Kidney tubule cell (primary cell): ENCODE data around the gene CMIP.
A peak's percentile ranks its signal among the peaks of the same experiment; 100 is the strongest.
"Not testable (repeated sequence)": the region's sequence is repeated elsewhere in the genome, so short reads cannot be mapped to it uniquely, and the experiment has no call there.

Experiments used
- DNase-seq: peaks from one replicate; pipeline ENCODE4 v3.0.0-alpha.2; 2018; ENCODE audit warnings: low spot score

CMIP gene

DNA sequence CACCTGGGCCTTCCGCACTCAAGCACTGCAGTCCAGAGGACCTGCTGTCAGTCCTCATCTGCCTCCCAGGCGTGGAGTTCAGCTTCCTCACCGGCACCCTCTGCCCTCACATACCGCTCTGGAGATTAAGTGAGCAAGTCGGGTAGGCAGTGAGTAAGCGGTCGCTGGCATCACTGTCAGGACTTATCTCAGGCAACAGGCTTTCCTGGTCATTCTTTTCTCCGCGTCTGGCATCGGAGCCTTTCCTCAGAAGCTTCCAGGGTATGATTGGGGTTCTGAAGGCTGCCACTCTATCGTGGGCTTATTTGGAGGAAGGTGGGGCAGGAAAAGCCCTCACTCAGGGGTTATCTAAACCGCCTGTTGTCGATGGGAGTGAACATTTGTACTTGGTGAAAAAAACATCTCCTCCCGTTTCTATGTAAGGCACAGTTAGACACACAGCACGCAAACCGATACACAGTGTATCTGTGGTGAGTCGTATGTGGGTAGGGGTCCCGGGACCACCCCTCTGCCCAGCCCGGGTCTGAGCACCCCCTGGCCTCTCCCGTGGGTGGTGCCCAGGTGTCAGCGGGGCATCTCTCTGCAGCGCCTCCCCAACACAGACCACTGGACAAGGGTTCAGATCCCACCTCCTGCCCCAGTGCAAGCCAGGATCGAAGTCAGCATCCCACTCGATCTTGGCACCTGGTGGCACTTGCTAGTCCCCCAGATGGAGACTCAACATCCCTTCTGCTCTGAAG lies 242.0 kb downstream of the CMIP start:
- no peak for DNase-seq

DNA sequence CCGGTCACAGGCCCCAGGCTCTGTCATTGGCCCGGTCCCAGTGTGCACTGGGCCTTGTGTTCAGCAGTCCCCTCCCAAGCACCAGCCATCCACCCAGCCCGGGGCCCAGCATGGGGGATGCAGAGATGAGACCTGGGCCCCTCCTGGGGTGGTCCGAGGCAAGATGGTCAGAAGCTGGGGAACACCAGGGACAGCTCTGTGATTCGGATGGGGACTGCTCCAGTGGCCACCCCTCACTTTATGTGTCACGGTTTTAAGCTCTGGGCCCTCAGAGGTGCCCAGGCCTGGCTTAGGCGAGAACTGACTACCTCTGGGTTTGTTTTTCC lies 242.5 kb downstream of the CMIP start:
- no peak for DNase-seq

DNA sequence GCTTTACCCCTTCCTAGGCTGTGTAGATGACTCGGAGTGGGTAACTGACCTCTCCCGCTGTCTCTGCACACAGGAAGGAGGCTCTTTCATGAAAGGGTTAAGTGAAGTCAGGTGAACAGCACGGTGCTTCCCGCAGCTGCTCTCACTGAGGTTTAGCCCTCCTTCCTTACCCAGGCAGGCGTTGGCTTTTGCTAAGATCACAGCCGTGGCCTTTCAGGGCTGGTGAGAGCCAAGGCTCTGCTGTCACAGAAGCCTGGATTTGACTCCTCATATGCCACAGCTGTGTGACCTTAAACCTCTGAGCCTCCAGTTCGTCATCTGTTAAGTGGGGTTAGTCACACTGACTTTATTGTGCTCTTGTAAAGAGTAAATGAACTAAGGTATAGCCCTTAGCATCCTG lies 243.6 kb downstream of the CMIP start:
- DNase-seq, result no peak

DNA sequence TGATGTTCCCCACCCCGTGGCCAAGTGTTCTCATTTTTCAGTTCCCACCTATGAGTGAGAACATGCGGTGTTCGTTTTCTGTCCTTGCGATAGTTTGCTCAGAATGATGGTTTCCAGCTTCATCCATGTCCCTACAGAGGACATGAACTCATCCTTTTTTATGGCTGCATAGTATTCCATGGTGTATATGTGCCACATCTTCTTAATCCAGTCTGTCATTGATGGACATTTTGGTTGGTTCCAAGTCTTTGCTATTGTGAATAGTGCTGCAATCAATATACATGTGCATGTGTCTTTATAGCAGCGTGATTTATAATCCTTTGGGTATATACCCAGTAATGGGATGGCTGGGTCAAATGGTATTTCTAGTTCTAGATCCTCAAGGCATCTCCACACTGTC lies 244.2 kb downstream of the CMIP start:
- DNase-seq, result not testable (repeated sequence)

DNA sequence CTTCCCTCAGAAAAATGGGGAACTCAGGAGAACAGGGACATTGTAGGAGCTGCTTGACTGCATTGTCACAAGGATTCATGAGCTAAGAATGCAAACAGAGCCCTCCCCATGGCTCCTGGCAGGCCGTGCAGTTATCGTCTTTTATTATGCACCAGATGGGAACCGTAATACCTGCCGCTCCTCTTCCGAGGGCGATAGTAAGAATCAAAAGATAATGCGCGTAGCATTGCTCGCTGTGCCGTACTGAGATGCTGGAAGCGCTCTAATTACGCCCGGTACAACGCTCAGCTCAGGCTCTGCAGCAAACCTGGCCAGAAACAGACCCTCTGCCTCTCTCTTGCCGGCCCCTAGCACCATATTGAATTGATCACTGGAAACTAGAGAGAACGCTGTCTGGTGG lies 247.4 kb downstream of the CMIP start:
- DNase-seq, result no peak

DNA sequence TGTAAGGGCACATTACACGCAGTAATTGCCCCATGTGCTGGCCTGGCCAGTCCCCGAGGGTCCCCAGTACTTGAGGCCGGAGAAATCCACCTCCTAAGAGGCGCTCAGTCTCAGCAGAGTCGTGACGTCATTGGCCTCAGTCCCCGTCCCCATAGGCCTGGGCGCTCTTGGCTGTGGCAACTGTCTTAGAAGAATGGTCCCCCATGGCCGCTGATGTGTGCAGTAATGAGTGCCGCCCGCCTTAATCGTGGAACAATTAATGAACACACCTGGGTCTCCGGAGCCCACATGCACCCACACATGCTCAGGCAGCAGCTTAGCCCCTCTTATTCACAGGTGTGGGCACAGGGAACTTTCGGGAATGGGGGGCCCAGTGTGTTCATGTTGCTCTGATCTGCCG lies 248.0 kb downstream of the CMIP start:
- no peak for DNase-seq

DNA sequence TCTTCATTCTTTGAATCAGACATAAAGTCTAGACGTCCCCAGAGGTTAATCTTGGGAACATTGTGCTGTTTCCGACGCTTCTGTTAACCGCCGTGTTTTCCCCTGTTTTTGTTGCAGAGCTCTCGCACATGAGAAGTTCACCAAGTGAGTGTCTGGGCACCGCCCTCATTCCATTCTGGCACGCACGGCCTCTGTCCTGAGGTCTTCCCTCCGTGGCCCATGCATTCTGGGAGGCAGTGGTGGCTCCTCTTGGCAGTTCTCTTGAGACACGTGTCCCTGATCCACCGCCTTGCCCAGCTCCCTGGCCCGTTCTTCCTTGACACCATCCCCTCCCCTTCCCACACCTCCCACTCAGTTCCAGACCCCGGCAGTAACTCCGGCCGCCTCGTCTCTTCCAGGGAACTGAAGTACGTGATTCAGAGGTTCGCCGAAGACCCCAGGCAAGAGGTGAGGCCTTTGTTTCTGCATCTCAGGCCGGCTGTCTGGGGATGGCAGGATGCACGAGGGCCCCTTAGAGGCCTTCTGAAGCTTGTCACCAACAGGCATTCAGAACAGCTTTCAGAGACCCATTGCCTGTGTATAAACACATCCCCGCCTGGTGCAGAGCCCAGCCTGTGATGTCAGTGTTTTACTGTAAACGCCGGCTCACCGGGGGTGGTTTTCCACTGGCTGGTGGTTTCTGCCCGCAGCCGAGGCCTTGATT lies 248.6 kb downstream of the CMIP start:
- DNase-seq, result no peak

DNA sequence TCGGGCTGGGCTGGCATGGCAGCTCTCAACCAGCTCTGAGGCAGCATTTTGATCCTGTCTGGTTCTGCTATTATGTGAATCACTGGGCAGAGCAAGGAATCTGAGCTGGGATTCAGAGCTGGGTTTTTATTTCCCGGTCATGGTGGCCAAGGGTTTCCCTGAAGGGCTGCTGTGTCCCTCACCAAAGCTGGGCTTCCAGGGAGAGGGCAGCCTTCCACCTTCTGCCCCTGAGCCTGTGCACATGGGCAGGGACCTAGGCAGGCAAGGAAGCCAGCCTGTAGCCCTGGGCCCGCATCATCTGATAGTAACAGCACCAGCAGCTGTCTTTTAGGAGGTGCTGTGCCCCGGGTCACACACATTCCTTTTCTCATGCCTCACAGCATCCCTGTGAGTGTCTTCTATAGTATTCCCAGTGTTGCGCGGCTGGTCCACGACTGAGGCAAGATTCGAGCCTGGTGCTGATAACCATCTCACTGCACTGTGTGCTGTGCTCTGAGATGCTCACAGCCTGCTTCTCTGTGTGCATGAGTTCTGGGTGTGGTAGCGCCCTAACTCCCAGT lies 249.2 kb downstream of the CMIP start:
- DNase-seq, result no peak

DNA sequence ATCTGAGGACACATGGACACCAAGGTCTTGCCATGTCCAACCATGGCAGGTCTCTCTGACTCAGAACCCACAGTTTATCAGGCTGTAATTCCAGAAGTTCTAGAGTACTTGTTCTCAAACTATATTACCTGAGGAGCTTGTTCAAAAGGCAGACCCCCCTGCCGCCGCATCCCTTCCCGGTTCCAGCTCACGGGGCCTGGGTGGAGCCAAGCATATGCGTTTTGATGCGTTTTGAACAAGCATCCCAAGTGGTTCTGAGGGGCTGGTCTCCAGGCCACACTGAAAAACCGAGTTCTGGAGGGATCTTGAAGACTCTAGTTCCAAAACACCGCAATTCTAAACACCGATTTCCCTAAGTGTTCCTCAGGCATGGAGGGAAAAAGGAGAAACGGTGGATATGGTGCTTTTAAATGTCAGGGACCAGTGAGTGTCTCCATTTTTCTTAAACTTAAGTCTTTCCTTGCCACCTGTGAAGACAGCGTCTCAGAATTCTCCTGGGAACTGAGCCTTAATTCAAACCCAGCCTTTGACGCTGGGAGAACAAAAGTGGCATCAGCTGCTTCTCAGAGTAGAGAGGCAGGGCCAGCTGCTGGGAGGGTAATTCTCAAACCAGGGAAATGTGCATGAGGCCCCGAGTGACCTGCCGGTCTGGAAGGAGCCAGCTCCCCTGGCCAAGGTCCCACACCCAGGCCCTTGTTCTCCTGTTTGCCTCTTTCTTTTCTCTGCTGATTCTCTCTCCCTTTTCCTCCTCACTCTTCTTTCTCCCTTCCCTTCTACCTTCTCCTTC lies 250.1 kb downstream of the CMIP start:
- no peak for DNase-seq

DNA sequence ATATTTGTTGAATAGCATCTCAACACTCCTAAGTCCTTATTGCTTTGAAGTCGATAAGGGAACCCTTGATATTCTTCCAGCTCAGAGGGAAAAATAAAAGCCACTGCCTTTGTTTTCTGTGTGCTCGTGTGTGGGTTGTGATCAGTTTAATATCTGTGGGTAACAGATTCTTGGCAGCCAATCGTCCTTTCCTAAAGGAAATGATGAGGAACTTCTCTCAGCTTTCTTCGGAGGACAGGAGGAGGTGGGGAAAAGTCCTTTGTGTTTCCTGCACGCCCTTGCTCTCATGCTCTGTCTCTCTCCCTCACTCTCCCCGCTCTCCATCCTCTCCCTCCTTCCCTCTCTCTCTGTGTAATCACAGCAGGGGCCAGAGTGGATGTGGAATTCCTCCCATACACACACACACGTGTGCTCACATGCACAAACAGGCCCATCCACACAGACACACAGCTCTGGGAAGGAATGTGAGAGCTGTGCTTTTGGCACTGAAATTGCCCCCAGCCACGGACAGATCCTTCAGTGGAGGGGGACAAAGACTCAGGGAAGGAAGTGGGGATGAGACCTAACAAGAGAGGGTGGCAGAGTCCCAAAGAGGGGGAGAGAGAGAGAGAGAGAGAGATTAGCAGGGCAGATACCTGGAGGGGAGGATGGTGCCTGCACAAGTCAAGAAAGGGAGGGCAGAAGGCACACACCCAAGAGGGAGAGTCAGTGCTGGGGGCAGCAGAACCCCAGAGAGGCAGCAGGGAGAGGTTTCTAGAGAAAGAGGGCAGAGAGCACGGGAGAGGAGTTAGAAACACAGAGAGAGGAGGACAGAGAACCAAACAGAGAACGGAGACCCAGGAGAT lies 250.9 kb downstream of the CMIP start:
- DNase-seq, result no peak

DNA sequence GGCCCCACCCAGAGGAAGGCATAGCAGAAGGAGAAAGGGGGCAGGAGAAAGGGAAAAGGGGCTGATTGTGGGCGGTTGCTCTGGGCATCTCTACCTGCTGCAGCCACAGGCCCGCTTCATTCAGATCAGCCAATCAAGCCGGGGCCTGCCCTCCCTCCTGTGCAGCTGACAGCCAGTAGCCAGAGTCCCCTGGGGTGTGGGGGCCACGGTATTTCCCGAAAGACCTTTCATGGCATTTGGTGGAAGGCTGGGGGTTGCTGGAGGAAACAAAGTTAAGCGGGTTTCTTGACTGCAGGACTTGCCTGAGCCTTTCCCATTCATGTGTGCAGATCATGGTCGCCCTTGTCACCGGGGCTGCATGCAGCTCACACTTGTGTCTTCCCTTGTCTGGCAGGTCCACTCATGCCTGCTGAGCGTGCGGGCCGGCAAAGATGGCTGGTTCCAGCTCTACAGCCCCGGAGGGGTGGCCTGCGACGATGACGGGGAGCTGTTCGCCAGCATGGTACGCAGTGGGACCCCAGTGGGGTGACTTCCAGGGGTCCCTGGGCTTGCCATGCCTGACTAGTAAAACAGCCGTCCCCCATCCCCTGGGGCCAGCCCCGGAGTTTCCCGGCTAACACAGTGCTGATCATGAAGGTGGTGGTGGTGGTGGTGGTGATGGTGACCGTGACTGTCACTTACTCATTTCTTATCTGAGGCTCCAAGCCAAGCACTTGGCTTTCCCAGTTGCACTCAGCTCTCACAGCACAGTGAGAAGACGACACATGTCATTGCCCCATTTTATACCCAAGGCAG lies 251.8 kb downstream of the CMIP start:
- no peak for DNase-seq

DNA sequence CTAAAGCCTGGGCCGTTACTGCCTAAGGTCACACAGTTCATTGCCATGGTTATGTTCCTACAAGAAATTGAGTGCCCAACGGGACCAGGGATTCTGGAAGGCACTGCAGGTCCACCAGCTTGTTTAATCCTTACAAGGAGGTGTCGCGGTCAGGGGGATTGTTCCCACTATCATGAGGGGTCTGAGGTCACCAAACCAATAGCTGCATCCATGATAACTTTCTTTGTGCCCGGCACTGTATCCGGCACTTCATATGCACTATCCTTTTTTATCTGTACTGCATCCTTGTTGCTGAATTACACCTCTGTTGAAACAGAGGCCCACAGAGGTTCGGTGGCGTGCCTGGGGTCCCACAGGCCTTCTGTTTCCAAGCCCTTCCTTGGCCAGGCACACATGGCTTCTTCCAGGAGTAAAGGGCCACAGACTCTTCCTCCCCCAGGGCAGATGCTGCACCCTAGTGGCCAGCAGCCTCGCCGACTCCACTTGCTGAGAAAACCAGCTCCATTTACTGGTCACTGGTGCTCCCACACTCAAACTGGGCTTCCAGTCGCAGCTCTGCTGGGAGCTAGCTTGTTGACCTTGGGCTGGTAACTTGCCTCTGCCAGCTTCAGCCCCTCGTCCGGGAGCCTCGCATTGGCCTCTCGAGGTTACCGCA lies 252.5 kb downstream of the CMIP start:
- peak; percentile 63 for DNase-seq

DNA sequence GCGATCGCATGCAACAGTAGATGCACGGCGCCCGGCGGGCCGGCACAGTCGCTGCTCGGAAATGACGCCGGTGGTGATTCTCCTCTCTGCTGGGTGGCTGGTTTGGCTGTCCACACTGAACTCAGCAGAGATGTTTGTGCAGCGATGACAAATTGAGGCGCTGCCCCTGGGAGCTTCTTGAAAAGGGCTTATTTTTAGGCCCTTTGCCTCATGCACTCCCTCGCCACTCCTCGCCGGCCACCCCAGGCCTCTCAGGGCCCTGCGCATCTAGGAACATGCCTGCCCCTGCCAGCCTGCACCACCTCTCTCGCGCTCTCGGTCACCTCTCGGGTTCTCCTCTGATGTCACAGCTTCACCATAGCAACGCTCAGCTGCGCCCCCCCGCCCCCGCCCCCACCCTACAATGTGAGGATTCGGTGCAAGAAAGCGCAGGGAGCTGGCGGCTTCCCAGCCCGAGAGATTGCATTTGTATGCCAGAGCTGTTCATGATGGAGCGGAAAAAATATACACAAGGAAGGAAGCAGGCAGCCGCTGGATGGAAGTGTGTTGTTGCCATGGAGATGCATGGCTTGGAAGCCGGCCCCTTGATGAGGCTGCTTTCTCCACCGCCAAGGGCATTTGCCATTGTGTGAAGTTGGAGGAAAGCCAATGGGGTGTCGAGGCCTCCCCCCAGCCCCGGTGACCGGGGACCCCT lies 253.2 kb downstream of the CMIP start:
- DNase-seq, result no peak

DNA sequence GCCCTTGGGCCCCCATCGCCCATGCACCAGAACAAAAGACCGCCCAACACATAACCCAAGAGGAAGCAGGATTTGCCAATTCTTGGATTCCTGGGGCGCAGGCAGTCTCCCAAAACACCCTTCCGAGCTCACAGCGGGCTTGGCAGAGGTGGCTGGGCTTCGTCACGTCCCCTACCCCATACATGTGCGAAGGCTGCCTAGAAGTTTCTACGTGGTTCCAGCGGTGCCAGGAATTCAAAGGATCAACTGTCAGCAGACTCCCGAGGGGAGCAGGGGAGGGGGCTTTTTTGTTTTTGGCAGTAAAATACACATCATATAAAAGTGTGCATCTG lies 253.7 kb downstream of the CMIP start:
- DNase-seq, result no peak

DNA sequence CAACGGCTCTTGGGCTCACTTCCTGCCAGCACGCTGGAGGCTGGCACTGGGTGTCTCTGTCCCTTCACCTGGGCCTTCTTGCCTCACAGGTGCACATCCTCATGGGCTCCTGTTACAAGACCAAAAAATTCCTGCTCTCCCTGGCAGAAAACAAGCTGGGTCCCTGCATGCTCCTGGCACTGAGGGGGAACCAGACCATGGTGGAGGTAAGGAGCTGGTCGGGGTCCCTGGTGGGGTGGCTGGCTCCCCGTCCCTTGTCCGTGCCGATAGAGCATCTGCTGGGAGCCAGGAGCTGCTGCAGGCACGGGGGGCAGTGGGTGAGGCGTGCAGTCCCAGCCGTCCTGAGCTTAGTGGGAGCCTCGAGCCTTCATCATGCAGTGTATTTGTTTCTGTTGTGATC lies 255.0 kb downstream of the CMIP start:
- no peak for DNase-seq

DNA sequence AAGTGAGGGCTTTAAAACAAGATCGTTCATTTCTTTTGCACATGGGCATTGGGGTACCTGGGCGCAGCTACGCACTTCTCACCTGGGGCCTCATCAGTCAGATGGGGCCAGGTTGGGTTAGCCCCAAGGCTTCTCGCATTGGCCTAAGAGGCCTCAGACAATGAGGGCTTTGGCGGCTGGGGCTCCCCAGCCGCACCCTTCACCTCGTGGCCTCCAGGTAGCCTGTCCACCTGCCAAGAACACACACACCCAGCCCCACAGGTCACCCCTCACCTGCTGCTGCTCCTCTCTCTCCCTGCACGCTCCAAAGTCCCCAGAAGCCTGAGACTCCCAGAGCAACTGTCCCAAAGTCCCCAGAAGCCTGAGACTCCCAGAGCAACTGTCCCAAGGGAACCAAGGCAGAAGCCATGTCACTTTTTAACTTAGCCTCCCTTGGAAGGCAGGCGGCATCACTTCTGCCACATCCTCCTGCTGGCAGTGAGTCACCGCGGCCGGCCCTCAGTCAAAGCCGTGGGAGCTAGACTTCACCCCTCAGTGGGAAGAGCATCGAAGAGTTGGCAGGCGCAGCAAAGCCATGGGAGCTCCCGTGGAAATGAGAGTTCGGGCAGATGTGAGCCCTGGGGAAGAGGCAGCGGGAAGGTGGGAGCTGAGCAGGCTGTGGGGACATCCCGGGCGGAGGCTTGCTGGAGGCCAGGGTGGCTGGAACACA lies 255.6 kb downstream of the CMIP start:
- peak; percentile 24 for DNase-seq

DNA sequence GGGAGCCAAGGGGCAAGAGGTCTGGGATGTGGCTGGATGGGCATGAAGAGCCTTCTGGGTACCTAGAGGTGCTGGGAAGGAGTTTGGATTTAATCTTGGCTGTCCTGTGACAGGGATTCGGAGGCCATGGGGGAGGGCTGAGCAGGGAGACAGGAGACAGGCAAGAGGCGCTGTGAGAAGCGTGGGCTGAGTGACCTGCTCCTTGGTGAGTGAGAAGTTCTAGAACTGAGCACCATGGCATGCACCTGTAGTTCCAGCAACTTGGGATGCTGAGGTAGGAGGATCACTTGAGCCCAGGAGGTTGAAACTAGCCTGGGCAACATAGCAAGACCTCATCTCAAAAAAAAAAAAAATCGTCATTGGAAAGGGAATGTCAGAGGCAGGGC lies 256.2 kb downstream of the CMIP start:
- no peak for DNase-seq

DNA sequence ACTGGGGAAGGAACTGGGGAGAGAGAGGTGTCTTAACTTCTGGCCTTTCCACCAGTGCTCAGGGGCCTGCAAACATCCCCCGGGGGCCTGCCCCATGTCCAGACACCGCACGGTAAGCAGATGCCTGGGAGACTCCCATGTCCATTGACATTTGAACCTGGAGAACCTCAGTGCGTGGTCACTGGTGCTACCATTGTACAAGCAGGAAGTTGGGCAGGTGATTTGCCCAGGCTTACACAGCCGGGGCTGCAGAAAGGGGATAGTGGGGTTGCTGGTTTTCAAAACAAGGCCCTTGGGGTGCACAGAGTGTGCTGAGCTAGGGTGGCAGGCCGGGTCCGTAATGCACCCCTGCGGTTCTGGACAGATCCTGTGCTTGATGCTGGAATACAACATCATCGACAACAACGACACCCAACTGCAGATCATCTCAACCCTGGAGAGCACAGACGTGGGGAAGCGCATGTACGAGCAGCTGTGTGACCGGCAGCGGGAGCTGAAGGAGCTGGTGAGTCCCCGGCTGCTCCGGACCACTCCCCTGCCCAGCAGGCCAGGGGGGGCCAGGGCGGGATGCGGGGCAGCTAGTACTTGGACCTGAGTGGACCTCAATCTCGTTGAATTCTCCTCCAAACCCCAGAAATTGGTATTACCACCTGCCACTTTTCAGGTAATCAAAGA lies 256.8 kb downstream of the CMIP start:
- DNase-seq, result no peak

DNA sequence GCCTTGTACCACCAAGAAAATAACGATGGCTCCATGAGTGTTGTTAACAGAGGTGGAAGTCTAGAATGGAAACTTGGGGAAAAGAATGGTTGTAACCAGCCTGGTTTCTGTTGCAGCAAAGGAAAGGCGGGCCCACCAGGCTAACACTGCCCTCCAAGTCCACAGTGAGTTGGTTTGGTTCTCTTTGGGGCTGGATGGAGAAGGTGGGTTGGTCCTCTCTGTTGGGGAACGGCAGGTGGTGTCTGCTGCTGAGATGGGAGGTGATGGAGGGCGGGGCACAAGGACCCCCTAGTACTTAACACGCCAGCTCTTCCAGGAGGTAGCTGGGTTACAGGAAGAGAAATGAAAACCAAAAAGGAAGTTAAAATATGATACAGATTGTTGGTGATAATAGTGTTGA lies 257.9 kb downstream of the CMIP start:
- DNase-seq, result no peak
